ENCODE measurements around the gene DNAH17. TPM values are rescaled to one million over a fixed set of nuclear protein-coding genes. Genes with fewer than 3 reads are reported as not detected.

Gene DNAH17
- total and polyA plus RNA-seq, 2 of the 13 experiments (the other 11 are each of a cell fraction or from before 2014, with no cell fraction given), result 0.86 to 1.6 TPM

DNA sequence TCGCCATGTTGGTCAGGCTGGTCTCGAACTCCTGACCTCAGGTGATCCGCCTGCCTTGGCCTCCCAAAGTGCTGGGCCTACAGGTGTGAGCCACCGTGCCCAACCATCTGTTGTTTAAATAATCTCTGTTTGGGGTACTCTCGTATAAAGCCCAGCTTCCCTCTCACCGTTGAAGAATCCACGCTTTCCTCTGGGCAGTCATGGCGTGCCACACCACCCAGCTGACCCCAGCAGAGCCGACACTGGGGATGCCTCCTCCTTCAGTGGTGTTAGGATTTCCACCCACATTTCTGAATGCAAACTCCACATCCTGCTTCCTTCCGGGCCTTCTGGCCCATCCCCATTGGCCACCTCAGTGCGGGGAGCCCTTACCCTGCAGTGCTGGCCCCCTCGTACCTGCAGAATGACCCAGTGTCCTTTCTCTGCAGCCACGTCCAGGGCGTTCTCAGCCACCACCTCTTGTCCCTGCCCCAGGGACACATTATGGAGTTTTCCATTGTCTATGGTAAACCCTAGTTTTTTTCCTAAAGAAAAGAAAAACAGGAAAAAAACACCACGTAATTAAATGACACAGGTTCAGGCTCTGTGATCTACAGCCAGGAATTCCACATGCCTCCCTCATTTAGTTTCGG, 138.4 kb downstream of the DNAH17 start (continued):
- TF ChIP-seq ZNF780A (CRISPR knock-in tag; IDR thresholded peaks at IDR 0.05) (no peak), YEATS4 (CRISPR knock-in tag; IDR thresholded peaks at IDR 0.05; ENCODE audit: borderline replicate concordance) (no peak), NFYB (CRISPR knock-in tag; IDR thresholded peaks at IDR 0.05) (no peak), TEF (CRISPR knock-in tag; IDR thresholded peaks at IDR 0.05) (no peak), ESRRA (CRISPR knock-in tag; IDR thresholded peaks at IDR 0.05; ENCODE audit: low read depth) (no peak), KMT2A (CRISPR knock-in tag; IDR thresholded peaks at IDR 0.05) (no peak)
- TF ChIP-seq, protein P1, sequence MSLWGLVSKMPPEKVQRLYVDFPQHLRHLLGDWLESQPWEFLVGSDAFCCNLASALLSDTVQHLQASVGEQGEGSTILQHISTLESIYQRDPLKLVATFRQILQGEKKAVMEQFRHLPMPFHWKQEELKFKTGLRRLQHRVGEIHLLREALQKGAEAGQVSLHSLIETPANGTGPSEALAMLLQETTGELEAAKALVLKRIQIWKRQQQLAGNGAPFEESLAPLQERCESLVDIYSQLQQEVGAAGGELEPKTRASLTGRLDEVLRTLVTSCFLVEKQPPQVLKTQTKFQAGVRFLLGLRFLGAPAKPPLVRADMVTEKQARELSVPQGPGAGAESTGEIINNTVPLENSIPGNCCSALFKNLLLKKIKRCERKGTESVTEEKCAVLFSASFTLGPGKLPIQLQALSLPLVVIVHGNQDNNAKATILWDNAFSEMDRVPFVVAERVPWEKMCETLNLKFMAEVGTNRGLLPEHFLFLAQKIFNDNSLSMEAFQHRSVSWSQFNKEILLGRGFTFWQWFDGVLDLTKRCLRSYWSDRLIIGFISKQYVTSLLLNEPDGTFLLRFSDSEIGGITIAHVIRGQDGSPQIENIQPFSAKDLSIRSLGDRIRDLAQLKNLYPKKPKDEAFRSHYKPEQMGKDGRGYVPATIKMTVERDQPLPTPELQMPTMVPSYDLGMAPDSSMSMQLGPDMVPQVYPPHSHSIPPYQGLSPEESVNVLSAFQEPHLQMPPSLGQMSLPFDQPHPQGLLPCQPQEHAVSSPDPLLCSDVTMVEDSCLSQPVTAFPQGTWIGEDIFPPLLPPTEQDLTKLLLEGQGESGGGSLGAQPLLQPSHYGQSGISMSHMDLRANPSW (CRISPR knock-in tag; IDR thresholded peaks at IDR 0.05; ENCODE audit: borderline replicate concordance), result no peak

DNA sequence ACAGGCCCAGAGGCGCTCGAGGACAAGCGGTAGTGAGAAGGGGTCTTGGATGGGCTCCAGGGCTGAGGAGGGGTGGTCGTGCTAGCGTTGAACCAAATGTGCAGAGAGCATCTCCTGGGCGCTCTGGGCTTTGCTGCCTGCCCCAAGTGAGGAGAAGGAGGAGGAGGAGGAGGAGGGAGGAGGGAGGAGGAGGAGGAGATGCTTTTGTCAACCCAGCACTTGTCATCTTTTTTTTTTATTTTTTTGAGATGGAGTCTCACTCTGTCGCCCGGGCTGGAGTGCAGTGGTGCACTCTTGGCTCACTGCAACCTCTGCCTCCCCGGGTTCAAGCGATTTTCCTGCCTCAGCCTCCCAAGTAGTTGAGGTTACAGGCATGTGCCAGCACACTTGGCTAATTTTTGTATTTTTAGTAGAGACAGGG, 138.9 kb downstream of the DNAH17 start:
- H3K4me3 ChIP-seq (replicated peaks in 1 of 3; ENCODE audit: insufficient read depth in 1 of 3, low read depth in 2 of 3, low read length in 3 of 3), result no peak overlapping the region
- H4K20me1 ChIP-seq (ENCODE audit: insufficient read depth, low read length), result no peaks in the 10 kb centered on the region
- H3K4me2 ChIP-seq (ENCODE audit: low read depth, low read length), result no peak overlapping the region
- TF ChIP-seq ZNF468 (CRISPR knock-in tag; IDR thresholded peaks at IDR 0.05) (no peak), ZNF841 (CRISPR knock-in tag; IDR thresholded peaks at IDR 0.05; ENCODE audit: borderline replicate concordance) (no peak), NFE2L2 (IDR thresholded peaks at IDR 0.05; ENCODE audit: low read length) (no peak), HNRNPK (IDR thresholded peaks at IDR 0.05; ENCODE audit: low read depth, low read length, poor library complexity, severe bottlenecking) (peak; percentile 85), PCBP1 (IDR thresholded peaks at IDR 0.05; ENCODE audit: borderline replicate concordance, low read depth, low read length) (peak; percentile 68; the same call in 1 of the 2 replicates)
- in situ Hi-C loops (cut with HindIII; ENCODE audit: extremely low pct_ligation_motif_present, low pct_unique_long_range_greater_than_20kb), result no loop called here
- ChIA-PET POLR2A (no interaction called here), CTCF (ENCODE audit: low intra/inter-chr PET ratio, low total read pairs) (no interaction called here)
- no peaks in the 10 kb centered on the region for H3K36me3 ChIP-seq (replicated peaks in 1 of 2; ENCODE audit: control insufficient read depth in 1 of 2, insufficient read depth in 2 of 2, low read length in 2 of 2)
- intact Hi-C loops (cut with micrococcal nuclease; ENCODE audit: unreplicated experiment), result no loop called here
- no TSS peak for BruUV-seq (replicated peaks)
- DNase-seq (ENCODE audit: low spot score) (no peak), ATAC-seq (no peak), FAIRE-seq (no peak)
- H3K27me3 ChIP-seq (ENCODE audit: control insufficient read depth in 1 of 2, insufficient read depth in 2 of 2, low read length in 2 of 2), result peaks cover 3 to 14% of the 10 kb centered on the region in 2 experiments; a peak in 4 of 5 replicates
- H3K4me1 ChIP-seq (ENCODE audit: insufficient read depth, low read length), result peaks cover 20% of the 10 kb centered on the region
- no peak overlapping the region for H2AFZ ChIP-seq (ENCODE audit: low read length)
- no peak overlapping the region for H3K9ac ChIP-seq (ENCODE audit: insufficient read depth, low read depth, low read length)
- 69% methylated on average over 10 of the region's 10 CpGs for WGBS (ENCODE audit: low lambda C conversion rate)
- H3K9me3 ChIP-seq (ENCODE audit: low read length), result no peaks in the 10 kb centered on the region
- H3K27ac ChIP-seq (ENCODE audit: extremely low read length, insufficient read depth, low read length), result no peak overlapping the region
- H3K79me2 ChIP-seq (ENCODE audit: insufficient read depth, low read length), result no peaks in the 10 kb centered on the region

Measured in HepG2 (cell line).